Nephron (organoid): ENCODE measurements around the gene EDN1.

Source experiments
- H3K27ac Mint-ChIP-seq, 3 experiments: 2 replicates each; pipeline ENCODE4 v1.8.0; 2020; ENCODE audit warnings: mixed read lengths in 3 of 3, mild to moderate bottlenecking in 2 of 3, moderate library complexity in 1 of 3
- H3K27me3 Mint-ChIP-seq: 2 replicates; pipeline ENCODE4 v1.8.0; 2021; ENCODE audit warnings: low read depth, mild to moderate bottlenecking, moderate library complexity, mixed read lengths
- H3K36me3 Mint-ChIP-seq: 2 replicates; pipeline ENCODE4 v1.8.0; 2020; ENCODE audit warnings: low read depth, mixed read lengths
- H3K4me1 Mint-ChIP-seq: 2 replicates; pipeline ENCODE4 v1.8.0; 2020; ENCODE audit warnings: mixed read lengths
- H3K4me3 Mint-ChIP-seq, 3 experiments: 2 replicates each; pipeline ENCODE4 v1.8.0; 2020; ENCODE audit warnings: mild to moderate bottlenecking in 3 of 3, mixed read lengths in 3 of 3, moderate library complexity in 2 of 3
- H3K9me3 Mint-ChIP-seq: 2 replicates; pipeline ENCODE4 v1.8.0; 2020; ENCODE audit warnings: mixed read lengths
- CTCF ChIP-seq, 3 experiments: fragments of 200-600 bp; sonication (generic); IDR thresholded peaks; one replicate each; pipeline ENCODE4 v1.5.0; 2021; ENCODE audit warnings: antibody characterized with exemption in 3 of 3; ENCODE audit not compliant: unreplicated experiment in 3 of 3

Gene EDN1

GRCh38 chr6:12260458-12261093 lies 29.6 kb upstream of the EDN1 start:
- no peak overlapping the region for H3K4me3 Mint-ChIP-seq
- H3K9me3 Mint-ChIP-seq = no peaks in the 10 kb centered on the region
- no peak for TF ChIP-seq CTCF (IDR thresholded peaks at IDR 0.05; ENCODE audit: unreplicated experiment in 3 of 3)
- H3K27ac Mint-ChIP-seq = no peak overlapping the region
- H3K36me3 Mint-ChIP-seq = no peaks in the 10 kb centered on the region
- no peaks in the 10 kb centered on the region for H3K27me3 Mint-ChIP-seq
- H3K4me1 Mint-ChIP-seq = no peaks in the 10 kb centered on the region

- Mint-ChIP-seq H3K9me3 (no peaks in the 10 kb centered on the region), H3K36me3 (no peaks in the 10 kb centered on the region), H3K27ac (no peak overlapping the region), H3K4me1 (no peaks in the 10 kb centered on the region), H3K4me3 (no peak overlapping the region), H3K27me3 (no peaks in the 10 kb centered on the region)
- TF ChIP-seq CTCF (IDR thresholded peaks at IDR 0.05; ENCODE audit: unreplicated experiment in 3 of 3) = no peak
Observed at GRCh38 chr6:12261502-12261901, 28.7 kb upstream of the EDN1 start.

- H3K4me1 Mint-ChIP-seq = no peaks in the 10 kb centered on the region
- no peaks in the 10 kb centered on the region for H3K27me3 Mint-ChIP-seq
- H3K27ac Mint-ChIP-seq = no peak overlapping the region
- H3K4me3 Mint-ChIP-seq = no peak overlapping the region
- no peaks in the 10 kb centered on the region for H3K36me3 Mint-ChIP-seq
- H3K9me3 Mint-ChIP-seq = no peaks in the 10 kb centered on the region
- TF ChIP-seq CTCF (IDR thresholded peaks at IDR 0.05; ENCODE audit: unreplicated experiment in 3 of 3) = no peak
Observed at GRCh38 chr6:12262236-12263061, 27.7 kb upstream of the EDN1 start.

- TF ChIP-seq CTCF (IDR thresholded peaks at IDR 0.05; ENCODE audit: unreplicated experiment in 3 of 3) = no peak
- Mint-ChIP-seq H3K27me3 (no peaks in the 10 kb centered on the region), H3K4me1 (no peaks in the 10 kb centered on the region), H3K36me3 (no peaks in the 10 kb centered on the region), H3K27ac (no peak overlapping the region), H3K9me3 (no peaks in the 10 kb centered on the region), H3K4me3 (no peak overlapping the region)
Observed at GRCh38 chr6:12263403-12263802, 26.8 kb upstream of the EDN1 start.

GRCh38 chr6:12264671-12265070 lies 25.5 kb upstream of the EDN1 start:
- H3K9me3 Mint-ChIP-seq = no peaks in the 10 kb centered on the region
- H3K4me1 Mint-ChIP-seq = no peaks in the 10 kb centered on the region
- H3K36me3 Mint-ChIP-seq = no peaks in the 10 kb centered on the region
- no peak overlapping the region for H3K4me3 Mint-ChIP-seq
- no peaks in the 10 kb centered on the region for H3K27me3 Mint-ChIP-seq
- H3K27ac Mint-ChIP-seq = no peak overlapping the region
- TF ChIP-seq CTCF (IDR thresholded peaks at IDR 0.05; ENCODE audit: unreplicated experiment in 3 of 3) = no peak

GRCh38 chr6:12265296-12265695 lies 24.9 kb upstream of the EDN1 start:
- TF ChIP-seq CTCF (IDR thresholded peaks at IDR 0.05; ENCODE audit: unreplicated experiment in 3 of 3) = no peak
- Mint-ChIP-seq H3K9me3 (no peaks in the 10 kb centered on the region), H3K4me3 (no peak overlapping the region), H3K4me1 (no peaks in the 10 kb centered on the region), H3K27ac (no peak overlapping the region), H3K36me3 (no peaks in the 10 kb centered on the region), H3K27me3 (no peaks in the 10 kb centered on the region)
